ENCODE data around the gene POLR3C. TPM values are rescaled to one million over a fixed set of nuclear protein-coding genes. Genes with fewer than 3 reads are reported as not detected.
A peak's percentile ranks its signal among the peaks of the same experiment; 100 is the strongest.

Gene POLR3C
- total RNA-seq, 1 experiment from 2014 or later: 96.8 TPM

DNA sequence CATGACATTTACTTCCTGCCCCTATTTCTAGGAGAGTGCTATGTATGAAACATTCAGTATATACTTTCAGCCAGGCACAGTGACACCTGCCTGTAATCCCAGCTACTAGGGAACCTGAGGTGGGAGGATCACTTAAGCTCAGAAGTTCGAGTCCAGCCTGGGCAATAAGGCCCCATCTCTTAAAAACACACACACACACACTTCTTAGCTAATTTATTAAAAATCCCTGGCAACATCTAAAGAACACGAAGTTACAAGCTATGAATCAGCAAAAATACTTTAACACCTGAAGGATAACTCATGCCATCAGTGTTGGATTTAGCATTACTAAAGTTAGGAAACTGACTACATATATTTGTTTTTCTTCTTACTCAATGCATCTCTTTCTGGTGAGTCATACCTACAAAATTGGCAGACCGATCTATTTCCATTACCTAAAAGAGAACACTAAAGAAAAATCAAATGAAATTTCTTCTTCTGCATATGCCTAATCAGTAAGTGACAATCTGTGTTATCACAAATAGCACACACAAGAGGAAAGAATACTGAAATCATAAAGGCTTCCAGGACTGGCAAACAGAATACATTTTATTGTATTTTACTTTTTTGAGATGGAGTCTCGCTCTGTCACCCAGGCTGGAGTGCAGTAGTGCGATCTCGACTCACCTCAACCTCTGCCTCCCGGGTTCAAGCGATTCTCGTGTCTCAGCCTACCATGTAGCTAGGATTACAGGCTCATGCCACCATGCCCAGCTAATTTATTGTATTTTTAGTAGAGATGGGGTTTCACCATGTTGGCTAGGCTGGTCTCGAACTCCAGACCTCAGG lies 41.5 kb upstream of the POLR3C start:
- intact Hi-C loops (cut with micrococcal nuclease): loop anchor here (5.0 kb wide), 1 partner anchor 40 kb away; the partner anchor contains the start of genes POLR3C and RNF115
- TF ChIP-seq, protein P1, sequence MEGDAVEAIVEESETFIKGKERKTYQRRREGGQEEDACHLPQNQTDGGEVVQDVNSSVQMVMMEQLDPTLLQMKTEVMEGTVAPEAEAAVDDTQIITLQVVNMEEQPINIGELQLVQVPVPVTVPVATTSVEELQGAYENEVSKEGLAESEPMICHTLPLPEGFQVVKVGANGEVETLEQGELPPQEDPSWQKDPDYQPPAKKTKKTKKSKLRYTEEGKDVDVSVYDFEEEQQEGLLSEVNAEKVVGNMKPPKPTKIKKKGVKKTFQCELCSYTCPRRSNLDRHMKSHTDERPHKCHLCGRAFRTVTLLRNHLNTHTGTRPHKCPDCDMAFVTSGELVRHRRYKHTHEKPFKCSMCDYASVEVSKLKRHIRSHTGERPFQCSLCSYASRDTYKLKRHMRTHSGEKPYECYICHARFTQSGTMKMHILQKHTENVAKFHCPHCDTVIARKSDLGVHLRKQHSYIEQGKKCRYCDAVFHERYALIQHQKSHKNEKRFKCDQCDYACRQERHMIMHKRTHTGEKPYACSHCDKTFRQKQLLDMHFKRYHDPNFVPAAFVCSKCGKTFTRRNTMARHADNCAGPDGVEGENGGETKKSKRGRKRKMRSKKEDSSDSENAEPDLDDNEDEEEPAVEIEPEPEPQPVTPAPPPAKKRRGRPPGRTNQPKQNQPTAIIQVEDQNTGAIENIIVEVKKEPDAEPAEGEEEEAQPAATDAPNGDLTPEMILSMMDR (IDR thresholded peaks at IDR 0.05; ENCODE audit: unreplicated experiment): no peak
- BruUV-seq (replicated peaks): no TSS peak
- ChIA-PET POLR2A (interaction anchor here (0.6 to 5.7 kb wide), 11 partner anchors 10 to 181 kb away, joined by 3 to 68 read pairs (median 6); partner anchors contain the start of genes PIAS3, POLR3C and RNF115), CTCF (interaction anchor here (0.6 to 1.8 kb wide), 5 partner anchors 9 to 112 kb away, joined by 3 to 9 read pairs (median 3); no protein-coding TSS in a partner anchor)
- Mint-ChIP-seq H3K36me3 (ENCODE audit: insufficient read depth, unreplicated experiment) (peaks cover 43% of the 10 kb centered on the region), H3K4me3 (ENCODE audit: unreplicated experiment) (peak overlapping the region; percentile 42), H3K4me1 (ENCODE audit: insufficient read depth, unreplicated experiment) (peaks cover 46% of the 10 kb centered on the region), H3K9me3 (ENCODE audit: unreplicated experiment) (no peaks in the 10 kb centered on the region), H3K27ac (ENCODE audit: low read depth, unreplicated experiment) (peak overlapping the region; percentile 95), H3K27me3 (ENCODE audit: insufficient read depth, unreplicated experiment) (no peaks in the 10 kb centered on the region)
- peak; percentile 95 for DNase-seq (ENCODE audit: unreplicated experiment)

DNA sequence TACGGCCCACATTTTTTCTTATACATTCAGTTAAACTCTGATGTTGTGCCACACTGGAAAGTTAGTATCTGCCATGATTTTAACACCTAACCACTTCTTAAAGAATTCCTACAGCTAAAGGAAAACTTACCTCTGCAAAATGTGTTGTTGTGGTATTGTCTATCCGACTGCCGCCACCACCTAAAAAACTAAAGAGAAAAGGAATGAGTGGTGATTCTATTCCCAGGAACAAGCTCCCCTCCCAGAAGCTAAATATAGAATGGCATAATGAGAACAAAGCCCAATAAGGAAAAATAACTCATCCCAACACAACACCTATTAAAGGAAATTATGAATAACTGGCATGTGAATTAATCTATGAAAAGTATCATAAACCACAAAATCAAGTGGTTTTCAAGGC lies 39.6 kb upstream of the POLR3C start:
- POLR2A ChIA-PET: interaction anchor here (1.0 to 5.7 kb wide), 3 partner anchors 18 to 74 kb away, joined by 3 to 68 read pairs (median 24); partner anchors contain the start of genes PIAS3, POLR3C and RNF115

DNA sequence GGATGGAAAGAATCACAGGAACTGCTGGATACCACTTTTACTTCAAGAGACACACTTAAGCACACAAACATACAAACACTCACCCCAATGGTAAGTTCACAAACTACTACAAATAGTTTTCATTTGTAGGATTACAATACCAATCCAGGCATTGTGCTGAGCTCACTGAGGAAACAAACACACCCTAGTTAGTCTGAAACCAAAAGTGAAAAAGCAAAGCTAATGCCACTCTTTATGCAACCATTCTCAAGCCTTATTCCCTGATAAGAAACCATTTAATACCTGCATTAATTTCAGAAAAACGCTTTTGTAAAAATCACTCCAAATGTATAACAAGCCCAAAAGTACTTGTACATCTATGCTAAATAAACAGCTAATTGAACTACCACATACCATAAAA lies 38.5 kb upstream of the POLR3C start:
- TF ChIP-seq, protein P1 (IDR thresholded peaks at IDR 0.05; ENCODE audit: unreplicated experiment): no peak
- H3K27me3 Mint-ChIP-seq (ENCODE audit: insufficient read depth, unreplicated experiment): no peaks in the 10 kb centered on the region
- BruUV-seq (replicated peaks): no TSS peak
- POLR2A ChIA-PET: interaction anchor here (0.8 to 2.3 kb wide), 4 partner anchors 10 to 39 kb away, joined by 3 to 15 read pairs (median 4); partner anchors contain the start of genes POLR3C and RNF115
- H3K9me3 Mint-ChIP-seq (ENCODE audit: unreplicated experiment): no peaks in the 10 kb centered on the region
- CTCF ChIA-PET: interaction anchor here (0.8 to 2.0 kb wide), 2 partner anchors 11 to 65 kb away, joined by 3 to 11 read pairs; no protein-coding TSS in a partner anchor
- peaks cover 46% of the 10 kb centered on the region for H3K4me1 Mint-ChIP-seq (ENCODE audit: insufficient read depth, unreplicated experiment)
- intact Hi-C loops (cut with micrococcal nuclease): no loop called here
- no peak for DNase-seq (ENCODE audit: unreplicated experiment)
- H3K4me3 Mint-ChIP-seq (ENCODE audit: unreplicated experiment): no peak overlapping the region
- peak overlapping the region; percentile 26 for H3K27ac Mint-ChIP-seq (ENCODE audit: low read depth, unreplicated experiment)
- peaks cover 41% of the 10 kb centered on the region for H3K36me3 Mint-ChIP-seq (ENCODE audit: insufficient read depth, unreplicated experiment)

More for the DNA sequence above, 39.6 kb upstream of the POLR3C start:
- CTCF ChIA-PET: interaction anchor here (0.6 to 1.4 kb wide), 4 partner anchors 8 to 125 kb away, joined by 3 to 4 read pairs (median 3); no protein-coding TSS in a partner anchor
- no peaks in the 10 kb centered on the region for H3K9me3 Mint-ChIP-seq (ENCODE audit: unreplicated experiment)
- peaks cover 46% of the 10 kb centered on the region for H3K4me1 Mint-ChIP-seq (ENCODE audit: insufficient read depth, unreplicated experiment)
- no peaks in the 10 kb centered on the region for H3K27me3 Mint-ChIP-seq (ENCODE audit: insufficient read depth, unreplicated experiment)
- TF ChIP-seq, protein P1 (IDR thresholded peaks at IDR 0.05; ENCODE audit: unreplicated experiment): no peak
- no peak overlapping the region for H3K27ac Mint-ChIP-seq (ENCODE audit: low read depth, unreplicated experiment)
- no peak overlapping the region for H3K4me3 Mint-ChIP-seq (ENCODE audit: unreplicated experiment)
- DNase-seq (ENCODE audit: unreplicated experiment): no peak
- intact Hi-C loops (cut with micrococcal nuclease): loop anchor here (5.0 kb wide), 1 partner anchor 38 kb away; the partner anchor contains the start of genes POLR3C and RNF115
- H3K36me3 Mint-ChIP-seq (ENCODE audit: insufficient read depth, unreplicated experiment): peaks cover 43% of the 10 kb centered on the region
- no TSS peak for BruUV-seq (replicated peaks)

DNA sequence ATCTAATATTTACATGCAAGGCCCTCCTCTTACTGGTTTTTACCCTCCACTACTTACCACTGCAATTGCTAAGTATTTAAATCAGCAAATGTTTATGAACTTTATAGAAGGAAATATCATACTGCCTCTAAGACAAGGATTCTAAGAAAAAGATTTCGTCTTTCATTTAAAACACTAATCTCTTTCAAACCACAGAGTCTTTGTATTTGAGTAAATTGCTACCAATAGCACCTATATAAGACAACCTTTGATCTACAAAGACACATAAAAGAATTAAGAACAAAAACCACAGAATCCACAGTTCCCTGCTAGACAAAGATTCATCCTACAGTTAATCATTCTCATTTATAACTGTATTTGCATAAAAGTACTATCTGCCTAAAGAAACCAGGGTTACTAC lies 37.7 kb upstream of the POLR3C start:
- Mint-ChIP-seq H3K4me1 (ENCODE audit: insufficient read depth, unreplicated experiment) (peaks cover 40% of the 10 kb centered on the region), H3K36me3 (ENCODE audit: insufficient read depth, unreplicated experiment) (peaks cover 41% of the 10 kb centered on the region), H3K27ac (ENCODE audit: low read depth, unreplicated experiment) (peak overlapping the region; percentile 26), H3K4me3 (ENCODE audit: unreplicated experiment) (no peak overlapping the region), H3K27me3 (ENCODE audit: insufficient read depth, unreplicated experiment) (no peaks in the 10 kb centered on the region), H3K9me3 (ENCODE audit: unreplicated experiment) (no peaks in the 10 kb centered on the region)
- POLR2A ChIA-PET: interaction anchor here (0.8 to 2.3 kb wide), 4 partner anchors 9 to 38 kb away, joined by 3 to 15 read pairs (median 4); partner anchors contain the start of genes POLR3C and RNF115
- TF ChIP-seq, protein P1 (IDR thresholded peaks at IDR 0.05; ENCODE audit: unreplicated experiment): no peak
- CTCF ChIA-PET: interaction anchor here (1.0 to 2.0 kb wide), 2 partner anchors 10 to 52 kb away, joined by 4 to 11 read pairs; no protein-coding TSS in a partner anchor
- BruUV-seq (replicated peaks): no TSS peak
- no peak for DNase-seq (ENCODE audit: unreplicated experiment)
- intact Hi-C loops (cut with micrococcal nuclease): no loop called here
